Breast epithelium (tissue), 4 donors: ENCODE measurements around the gene CXXC5. TPM values are rescaled to one million over a fixed set of nuclear protein-coding genes. Genes with fewer than 3 reads are reported as not detected.

Experiments used
- DNase-seq, 2 donors: peaks; one replicate each; pipeline ENCODE4 v3.0.0-alpha.2; 2019; ENCODE audit warnings: low spot score in 2 of 2
- H3K27ac ChIP-seq, 2 donors: fragments of 200-600 bp; sonication (generic) in 1 of 2; one replicate each; pipeline ENCODE4 v1.5.1; 2016 to 2019; ENCODE audit warnings: mild to moderate bottlenecking in 1 of 2
- H3K27me3 ChIP-seq, 2 donors: fragments of 200-600 bp; sonication (generic) in 1 of 2; one replicate each; pipeline versions ENCODE4 v1.5.1 to v1.6.0; 2017 to 2019; ENCODE audit warnings: control low read depth in 1 of 2, mild to moderate bottlenecking in 1 of 2
- H3K36me3 ChIP-seq: fragments of 200-600 bp; one replicate; pipeline ENCODE4 v1.5.1; 2019
- H3K4me1 ChIP-seq, 2 donors: fragments of 200-600 bp; sonication (generic); one replicate each; pipeline ENCODE4 v1.5.1; 2016 to 2019; ENCODE audit warnings: control low read depth in 1 of 2
- H3K4me3 ChIP-seq, 3 donors: fragments of 200-600 bp; sonication (generic); 1 replicate in 2 of 3; 2 replicates in 1 of 3; pipeline ENCODE4 v1.5.1; 2016 to 2019; ENCODE audit warnings: mild to moderate bottlenecking in 3 of 3, moderate library complexity in 2 of 3
- H3K9me3 ChIP-seq, 2 donors: fragments of 200-600 bp; sonication (generic) in 1 of 2; one replicate each; pipeline ENCODE4 v1.5.1; 2016 to 2019; ENCODE audit warnings: control low read depth in 1 of 2
- CTCF ChIP-seq, 3 donors: fragments of 450-650 bp; IDR thresholded peaks; one replicate each; pipeline ENCODE4 v1.5.1; 2016 to 2017; ENCODE audit warnings: antibody characterized with exemption in 3 of 3, mild to moderate bottlenecking in 3 of 3, moderate library complexity in 3 of 3
- POLR2A ChIP-seq: fragments of 450-650 bp; IDR thresholded peaks from one replicate; pipeline ENCODE4 v1.6.1; 2016; ENCODE audit warnings: antibody characterized with exemption, mild to moderate bottlenecking, moderate library complexity
- POLR2AphosphoS5 ChIP-seq, 3 donors: sonication (generic); formaldehyde crosslinking; IDR thresholded peaks; one replicate each; pipeline ENCODE4 v1.6.1; 2017; ENCODE audit warnings: antibody characterized with exemption in 3 of 3
- intact Hi-C: fragments of 100-400 bp; cut with DNase I; formaldehyde crosslinking; loops from one replicate; pipeline ENCODE4 v1.15.1; 2023; ENCODE audit warnings: low total_unique reads
- total RNA-seq, 3 donors: library from RNA; depleted of rRNA; stranded (reverse); fragments of >200 nt; gene quantifications; one replicate each; pipeline ENCODE4 v1.1.0, GENCODE V29; 2016

Gene CXXC5
- total RNA-seq, 3 donors from 2014 or later: 33.9 to 66.9 (median 38.3) TPM

DNA sequence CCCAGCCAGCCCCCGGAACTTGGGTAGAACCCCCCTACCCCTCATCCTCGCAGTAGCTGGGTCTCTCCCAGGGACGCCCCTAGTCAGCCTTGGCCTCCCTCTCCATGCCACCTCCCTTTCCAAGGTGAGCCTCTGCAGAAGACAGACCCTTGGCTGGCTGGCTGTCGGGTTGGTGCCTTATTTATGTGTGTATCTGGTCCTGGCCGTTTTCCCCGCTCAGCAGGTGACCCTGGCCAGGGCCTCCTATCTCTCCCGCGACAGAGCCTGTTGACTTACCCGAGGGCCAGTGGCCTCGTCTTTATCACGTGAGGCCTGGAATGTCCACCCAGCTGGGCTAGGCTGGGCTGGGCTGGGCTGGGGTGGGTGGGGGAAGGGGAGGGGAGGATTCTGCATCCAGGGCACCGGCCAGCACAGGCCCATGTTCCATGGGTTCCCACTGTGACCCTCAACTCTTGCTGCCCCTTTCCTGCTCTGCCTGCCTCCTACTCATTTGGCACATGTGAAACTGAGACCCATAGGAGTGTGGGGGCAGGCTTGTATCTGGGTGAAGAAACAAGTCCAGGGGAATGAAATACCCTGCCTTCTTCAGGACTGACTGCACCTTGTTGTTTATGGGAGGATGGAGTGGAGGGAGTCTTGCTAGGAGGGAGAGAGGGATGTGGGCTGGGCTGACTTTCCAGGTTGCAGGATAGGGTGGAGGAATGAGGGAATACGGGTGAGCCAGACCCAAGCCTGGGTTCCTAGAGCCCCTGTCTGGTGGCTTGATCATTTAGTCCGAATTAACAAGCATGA lies 3.1 kb downstream of the CXXC5 start:
- H3K27ac ChIP-seq: peak overlapping the region; percentile 97
- intact Hi-C loops: no loop called here

DNA sequence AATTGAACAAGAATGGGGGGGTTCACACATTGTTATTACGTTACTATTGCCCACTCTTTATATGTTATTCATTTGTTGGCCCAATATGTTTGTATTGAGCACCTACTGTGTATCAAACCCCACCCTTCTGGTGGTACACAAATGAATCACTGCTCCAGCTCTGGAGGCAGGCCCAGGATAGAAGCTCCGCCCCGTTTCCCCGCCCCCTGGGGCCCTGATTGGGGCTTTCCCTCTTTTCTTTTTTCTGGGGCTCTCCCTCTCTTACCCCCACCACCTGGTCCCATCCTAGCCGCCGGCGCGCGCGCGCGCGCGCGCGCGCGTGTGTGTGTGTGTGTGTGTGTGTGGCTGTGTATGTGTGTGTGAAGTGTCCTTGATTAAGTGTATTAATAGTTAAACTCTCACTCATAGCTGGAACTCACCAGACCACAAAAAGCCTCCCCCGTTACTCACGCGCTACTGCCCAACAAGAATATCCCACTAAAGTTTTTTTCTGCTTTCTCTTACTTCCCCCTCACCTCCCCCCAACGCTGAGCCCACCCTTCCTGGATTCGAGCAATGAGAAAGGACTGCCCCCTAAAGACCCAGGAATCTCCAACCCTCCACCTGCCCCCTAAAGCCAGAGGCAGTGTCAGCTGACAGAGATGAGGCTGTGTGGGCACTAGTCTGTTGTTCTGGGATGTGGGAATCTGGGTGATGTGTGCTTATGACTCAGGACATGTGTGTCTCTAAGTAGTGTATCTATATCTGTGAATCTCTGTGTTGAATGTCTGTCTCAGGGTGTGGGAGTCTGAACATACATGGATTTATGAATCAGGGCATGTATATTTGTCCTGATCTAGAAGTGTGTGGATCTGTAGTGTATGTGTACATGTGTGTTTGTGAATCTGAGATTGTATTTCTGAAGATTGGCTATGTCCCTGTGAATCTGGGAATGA lies 4.0 kb downstream of the CXXC5 start:
- H3K9me3 ChIP-seq: no peaks in the 10 kb centered on the region
- no peaks in the 10 kb centered on the region for H3K36me3 ChIP-seq
- no peaks in the 10 kb centered on the region for H3K27me3 ChIP-seq
- peaks cover 18 to 53% of the 10 kb centered on the region in 2 donors for H3K4me1 ChIP-seq
- peak overlapping the region; percentile 10 to 94 (median 80) for H3K4me3 ChIP-seq
- H3K27ac ChIP-seq: peak overlapping the region; percentile 97
- TF ChIP-seq POLR2A (no peak), POLR2AphosphoS5 (IDR thresholded peaks at IDR 0.05) (no peak), CTCF (IDR thresholded peaks at IDR 0.05) (peak in 1 of 3 donors; percentile 5)
- intact Hi-C loops: no loop called here
- peak in 1 of 2 donors; percentile 83 for DNase-seq

More for the DNA sequence above, 3.1 kb downstream of the CXXC5 start:
- TF ChIP-seq POLR2AphosphoS5 (IDR thresholded peaks at IDR 0.05) (peak in 1 of 3 donors; percentile 10), CTCF (IDR thresholded peaks at IDR 0.05) (no peak), POLR2A (peak; percentile 4)
- no peaks in the 10 kb centered on the region for H3K27me3 ChIP-seq
- no peak for DNase-seq
- peak overlapping the region; percentile 80 to 94 (median 80) for H3K4me3 ChIP-seq
- H3K36me3 ChIP-seq: no peaks in the 10 kb centered on the region
- no peaks in the 10 kb centered on the region for H3K9me3 ChIP-seq
- peaks cover 15 to 49% of the 10 kb centered on the region in 2 donors for H3K4me1 ChIP-seq

- H3K27ac ChIP-seq: peak overlapping the region; percentile 97
- DNase-seq: no peak
- no peak for TF ChIP-seq POLR2AphosphoS5 (IDR thresholded peaks at IDR 0.05)
- TF ChIP-seq POLR2A: no peak
- TF ChIP-seq CTCF (IDR thresholded peaks at IDR 0.05): no peak
- peak overlapping the region; percentile 7 to 94 (median 80) for H3K4me3 ChIP-seq
- no peaks in the 10 kb centered on the region for H3K27me3 ChIP-seq
- intact Hi-C loops: no loop called here
- H3K4me1 ChIP-seq: peaks cover 22 to 60% of the 10 kb centered on the region in 2 donors
- H3K9me3 ChIP-seq: no peaks in the 10 kb centered on the region
- no peaks in the 10 kb centered on the region for H3K36me3 ChIP-seq
Observed at GRCh38 chr5:139652788-139653241, 4.7 kb downstream of the CXXC5 start.

GRCh38 chr5:139653616-139654015 lies 5.5 kb downstream of the CXXC5 start:
- H3K9me3 ChIP-seq: no peaks in the 10 kb centered on the region
- peak overlapping the region; percentile 97 for H3K27ac ChIP-seq
- H3K4me3 ChIP-seq: peak overlapping the region in 1 of 3 donors; percentile 80
- H3K4me1 ChIP-seq: peaks cover 28 to 68% of the 10 kb centered on the region in 2 donors
- no peak for DNase-seq
- TF ChIP-seq CTCF (IDR thresholded peaks at IDR 0.05) (no peak), POLR2A (no peak), POLR2AphosphoS5 (IDR thresholded peaks at IDR 0.05) (no peak)
- intact Hi-C loops: no loop called here
- no peaks in the 10 kb centered on the region for H3K27me3 ChIP-seq
- H3K36me3 ChIP-seq: no peaks in the 10 kb centered on the region
